GM18507 (cell line): Measurements from ENCODE around the gene EML1.

ENCODE experiments used
- DNase-seq: peaks from one replicate; pipeline ENCODE4 v3.0.0; 2011; ENCODE audit warnings: low read depth; ENCODE audit not compliant: insufficient read length; ENCODE audit errors: extremely low spot score
- FAIRE-seq: peaks from 2 replicates; lab custom pipeline; 2011; peaks lifted over from hg19 to GRCh38; lab: Jason Lieb, UNC

EML1 gene

DNA sequence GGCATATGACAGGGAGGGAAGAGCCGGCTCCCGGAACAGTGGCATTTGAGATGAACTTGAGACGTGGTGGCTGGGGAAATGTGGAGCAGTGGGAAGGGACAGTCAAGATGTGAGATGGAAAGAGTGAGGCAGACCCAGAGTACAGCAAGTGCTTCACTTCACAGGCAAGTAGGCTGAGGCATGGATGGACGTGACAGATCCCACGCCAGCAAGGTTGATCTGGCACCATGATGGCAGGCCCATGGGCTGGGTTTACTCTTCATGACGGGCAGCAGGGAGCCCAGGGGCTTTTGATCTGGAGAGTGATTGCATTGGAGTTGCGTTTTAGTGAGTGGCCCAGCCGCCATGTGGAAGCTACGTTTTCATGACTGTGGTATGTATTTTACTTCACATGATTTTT is 17.9 kb upstream of the EML1 start:
- DNase-seq: no peak
- FAIRE-seq: no peak

DNA sequence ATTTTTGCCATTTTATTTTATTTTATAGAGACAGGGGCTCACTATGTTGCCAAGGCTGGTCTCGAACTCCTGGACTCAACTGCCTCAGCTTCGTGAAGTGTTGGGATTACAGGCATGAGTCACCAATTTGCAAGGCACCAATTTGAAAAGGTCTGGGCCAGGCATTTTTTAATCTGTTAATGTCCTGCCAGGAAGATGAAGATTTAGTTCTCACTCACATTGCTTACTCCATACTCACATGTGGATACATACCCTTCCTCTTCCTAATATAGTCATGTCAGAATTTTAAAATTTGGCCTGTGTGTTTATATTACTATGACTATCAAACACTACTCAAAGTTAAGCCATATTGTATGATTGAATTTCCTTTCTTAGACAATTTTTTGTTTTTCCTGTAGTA is 15.3 kb upstream of the EML1 start:
- FAIRE-seq (no peak), DNase-seq (no peak)

DNA sequence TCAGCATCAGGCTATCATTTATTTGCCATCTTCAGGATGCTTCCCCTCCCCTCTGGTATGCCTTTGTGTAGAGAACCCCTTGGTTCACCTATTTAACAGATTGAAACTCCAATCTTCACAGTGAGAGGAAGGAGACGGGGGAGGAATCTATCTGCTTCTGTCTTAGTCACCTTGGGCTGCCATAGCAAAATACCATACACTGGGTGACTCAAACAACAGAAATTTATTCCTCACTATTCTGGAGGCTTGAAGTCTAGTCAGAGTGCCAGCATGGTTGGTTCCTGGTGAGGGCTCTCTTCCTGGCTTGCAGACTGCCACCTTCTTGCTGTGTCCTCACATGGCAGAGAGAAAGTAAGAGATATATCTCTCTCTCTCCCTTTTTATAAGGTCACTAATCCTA is 13.5 kb upstream of the EML1 start:
- FAIRE-seq (no peak), DNase-seq (no peak)

DNA sequence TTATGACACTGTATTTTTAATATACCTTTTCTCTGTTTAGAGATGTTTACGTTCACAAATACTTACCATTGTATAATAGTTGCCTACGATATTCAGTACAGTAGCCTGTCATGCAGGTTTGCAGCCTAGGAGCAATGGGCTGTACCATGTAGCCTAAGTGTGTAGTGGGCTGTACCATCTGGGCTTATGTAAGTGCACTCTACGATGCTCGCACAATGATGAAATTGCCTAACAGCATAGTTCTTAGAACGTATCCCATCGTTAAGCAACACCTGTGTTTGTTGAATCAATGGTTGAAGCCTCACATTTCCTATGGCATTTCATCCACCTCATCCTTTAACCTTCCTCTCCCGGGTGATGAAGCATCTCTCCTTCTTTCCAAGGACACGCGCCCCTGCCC is 12.5 kb upstream of the EML1 start:
- DNase-seq: no peak
- FAIRE-seq: no peak

DNA sequence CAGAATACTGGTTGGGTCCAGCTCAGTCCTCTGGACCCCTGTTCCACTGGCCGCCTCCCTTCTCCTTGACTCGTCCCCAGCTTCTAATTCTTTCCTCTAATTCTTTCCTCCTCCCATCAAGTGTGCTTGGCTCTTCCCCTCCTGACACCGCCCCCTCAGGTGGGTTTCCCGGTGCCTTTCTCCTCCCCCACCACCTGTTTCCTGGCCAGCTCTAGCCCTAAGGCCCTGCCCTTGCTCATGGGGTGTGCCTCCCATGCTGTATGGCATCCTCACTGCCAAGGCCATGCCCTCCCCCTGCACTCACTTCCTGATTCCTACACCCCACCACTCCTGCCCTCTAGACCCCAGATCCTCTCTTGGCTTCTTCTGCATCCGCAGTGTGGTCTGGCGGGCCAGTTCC is 12.1 kb upstream of the EML1 start:
- FAIRE-seq (no peak), DNase-seq (no peak)

DNA sequence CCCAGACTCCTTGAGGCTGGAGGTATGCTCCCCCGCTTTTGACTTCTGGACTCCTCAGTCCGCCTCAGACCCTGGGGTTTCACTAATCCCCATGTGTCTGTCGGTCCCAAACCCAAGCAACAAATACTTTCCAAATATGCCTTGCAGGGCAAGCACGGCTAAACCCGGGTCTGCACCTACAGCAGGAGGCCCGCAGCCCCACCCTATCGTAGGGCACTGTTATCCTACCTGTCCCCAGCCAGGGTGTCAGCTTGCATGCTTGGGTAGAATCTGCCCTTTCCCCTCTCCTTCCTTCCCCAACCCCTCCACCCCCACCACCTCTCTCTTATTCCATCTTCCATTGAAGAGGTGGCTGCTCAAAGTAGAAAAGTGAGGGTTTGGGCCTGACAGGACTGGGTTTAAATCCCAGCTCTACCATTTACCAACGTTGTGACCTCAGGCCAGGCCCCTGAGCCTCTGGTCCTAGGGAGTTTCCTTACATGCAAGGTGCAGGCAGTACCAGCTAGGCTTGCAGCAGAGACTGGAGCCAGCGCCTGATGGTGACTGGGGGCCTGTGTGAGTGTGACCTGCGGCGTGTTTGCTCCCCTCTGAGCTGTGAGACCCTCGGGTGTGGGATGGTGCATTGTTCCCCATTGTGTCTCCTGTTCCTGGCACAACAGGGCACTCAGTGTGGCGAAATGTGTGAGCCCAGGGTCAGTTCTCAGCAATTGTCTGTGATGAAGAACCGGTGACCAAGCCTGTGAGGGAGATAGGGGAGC is 11.2 kb upstream of the EML1 start:
- DNase-seq (no peak), FAIRE-seq (no peak)

DNA sequence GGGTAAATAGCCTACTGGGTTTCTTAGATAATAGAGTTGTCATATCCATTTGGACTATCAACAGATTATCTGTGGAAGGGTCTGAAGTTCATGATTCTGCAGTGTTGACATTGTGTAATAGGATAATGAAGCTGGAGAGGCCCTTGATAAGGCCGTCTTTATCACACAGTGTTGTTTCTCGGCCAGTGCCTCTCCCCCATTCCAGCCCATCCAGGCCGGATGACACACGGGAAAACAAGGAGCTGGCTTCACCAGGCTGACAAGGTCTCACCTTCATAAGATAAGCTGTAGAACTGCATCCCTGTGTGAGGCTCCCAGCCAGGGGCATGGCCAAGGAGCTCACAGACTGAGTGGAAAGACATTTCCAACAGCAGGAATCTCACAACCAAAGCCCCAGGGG is 8.7 kb upstream of the EML1 start:
- FAIRE-seq (no peak), DNase-seq (no peak)

DNA sequence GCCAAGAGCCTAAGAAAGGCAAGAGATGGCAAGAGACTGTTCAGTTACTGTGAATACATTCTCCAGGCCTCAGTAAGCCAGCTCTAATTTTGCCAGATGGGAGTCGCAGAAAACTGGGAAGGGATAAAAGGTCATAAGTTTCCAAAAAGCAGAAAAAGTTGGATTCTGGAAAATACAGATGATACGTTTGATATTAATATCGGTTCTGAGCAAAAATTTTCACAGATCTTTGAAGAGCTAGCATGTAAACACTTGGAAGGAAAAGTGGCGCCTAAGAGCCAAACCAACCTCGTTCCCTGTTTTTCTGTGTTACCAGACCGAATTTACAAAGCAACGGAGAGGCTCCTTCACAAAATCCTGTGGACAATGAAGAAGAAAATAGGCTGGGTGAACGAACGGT is 7.8 kb upstream of the EML1 start:
- FAIRE-seq (no peak), DNase-seq (no peak)

DNA sequence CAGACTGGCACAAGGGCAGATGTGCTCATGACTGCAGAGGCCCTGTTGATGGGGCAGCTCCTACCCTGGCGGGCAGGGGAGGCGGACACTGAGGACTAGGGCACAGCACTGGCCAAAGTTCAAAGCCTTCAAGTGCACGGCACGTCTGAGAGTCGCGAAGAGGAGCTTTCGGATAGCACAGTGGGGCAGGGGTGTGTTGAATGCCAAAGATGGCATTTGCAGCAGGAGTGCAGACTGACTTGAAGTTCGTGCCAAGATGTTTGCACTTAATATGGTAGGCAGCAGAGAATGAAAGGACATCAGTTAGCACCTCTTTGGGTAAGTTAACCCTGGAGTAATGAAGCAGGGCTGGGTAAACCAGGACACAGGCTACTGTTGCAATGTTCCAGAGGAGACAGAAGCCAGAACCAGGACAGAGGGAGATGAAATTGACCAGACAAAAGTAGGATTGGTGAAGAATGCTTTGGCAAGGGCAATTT is 6.7 kb upstream of the EML1 start:
- FAIRE-seq: no peak
- DNase-seq: no peak

DNA sequence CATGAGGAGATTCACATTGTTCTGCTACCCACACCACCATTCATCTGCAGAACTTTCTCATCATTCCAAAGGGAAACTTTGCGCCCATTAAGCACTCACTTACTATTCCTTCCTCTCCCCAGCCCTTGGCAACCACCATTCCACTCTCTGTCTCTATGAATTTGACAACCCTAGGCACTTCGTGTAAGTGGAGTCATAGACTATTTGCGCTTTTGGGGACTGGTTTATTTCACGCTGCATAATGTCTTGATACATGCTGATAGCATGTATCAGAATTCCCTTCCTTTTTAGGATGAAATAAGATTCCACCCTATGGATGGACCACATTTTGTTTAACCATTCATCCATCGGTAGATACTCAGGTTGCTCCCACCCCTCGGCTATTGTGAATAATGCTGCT is 4.5 kb upstream of the EML1 start:
- FAIRE-seq (no peak), DNase-seq (no peak)

DNA sequence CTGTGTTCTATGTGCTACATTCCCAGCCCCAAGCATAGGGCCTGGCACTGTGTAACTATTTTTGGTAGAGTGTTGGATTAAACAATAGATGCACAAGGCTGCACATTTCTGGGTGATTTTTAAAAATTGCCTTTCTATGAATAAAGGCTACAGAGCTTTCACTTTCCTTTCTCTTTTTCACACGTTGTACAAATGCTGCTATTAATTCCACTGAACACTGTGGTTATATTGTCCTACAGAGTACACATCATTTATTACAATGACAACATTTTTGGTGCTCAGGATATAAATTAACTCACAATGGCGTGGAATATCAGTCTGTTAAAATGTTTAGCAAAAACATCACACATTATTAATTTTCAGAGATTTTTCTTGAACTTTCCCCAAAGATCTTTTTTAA is 3.6 kb upstream of the EML1 start:
- FAIRE-seq: no peak
- no peak for DNase-seq

DNA sequence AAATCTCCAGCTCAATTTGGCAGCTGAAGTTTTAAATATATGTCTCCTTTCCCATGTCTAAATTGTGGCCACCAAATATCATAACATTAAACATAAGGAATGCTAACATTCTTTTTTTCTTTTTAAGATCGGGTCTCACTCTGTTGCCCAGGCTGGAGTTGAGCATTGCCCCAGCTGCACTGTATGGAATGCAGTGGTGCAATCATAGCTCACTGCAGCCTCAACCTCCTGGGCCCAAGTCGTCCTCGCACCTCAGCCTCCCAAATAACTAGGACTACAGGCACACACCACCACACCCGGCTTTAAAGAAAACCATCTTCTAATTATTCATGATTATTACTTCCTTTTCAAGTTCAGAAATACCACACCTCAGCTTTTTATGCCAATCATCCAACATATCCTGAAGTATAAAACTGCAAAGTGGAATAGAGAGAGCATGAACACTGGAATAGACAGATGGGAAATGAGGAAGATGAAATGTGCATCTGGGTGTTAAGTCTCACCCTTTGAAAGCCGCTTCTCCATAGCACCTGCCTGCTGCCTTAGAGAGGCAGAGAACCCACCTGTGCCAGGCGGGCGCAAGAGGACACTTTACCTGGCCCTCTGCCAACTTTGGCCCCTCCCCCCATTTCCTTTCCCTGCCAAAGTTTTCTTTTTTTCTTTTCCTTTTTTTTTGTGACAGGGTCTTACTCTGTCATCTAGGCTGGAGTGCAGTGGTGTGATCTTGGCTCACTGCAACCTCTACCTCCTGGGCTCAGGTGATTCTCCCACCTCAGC is 2.8 kb upstream of the EML1 start:
- DNase-seq (no peak), FAIRE-seq (no peak)

DNA sequence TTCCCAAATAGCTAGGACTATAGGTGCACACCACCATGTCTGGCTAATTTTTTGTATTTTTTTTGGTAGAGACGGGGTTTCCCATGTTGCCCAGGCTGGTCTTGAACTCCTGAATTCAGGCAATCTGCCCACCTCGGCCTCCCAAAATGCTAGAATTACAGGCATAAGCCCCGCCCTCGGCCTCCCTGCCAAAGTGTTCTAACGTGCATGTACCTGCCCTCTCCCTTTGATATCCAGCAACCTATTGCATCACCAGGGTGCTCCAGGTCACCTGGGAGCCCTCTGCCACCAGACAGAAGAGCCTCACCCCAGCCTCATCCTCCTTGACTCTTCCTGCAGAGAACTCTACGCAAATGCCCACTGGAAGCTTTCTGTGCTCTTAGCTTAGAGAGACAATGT is 2.2 kb upstream of the EML1 start:
- FAIRE-seq: no peak
- DNase-seq: no peak

DNA sequence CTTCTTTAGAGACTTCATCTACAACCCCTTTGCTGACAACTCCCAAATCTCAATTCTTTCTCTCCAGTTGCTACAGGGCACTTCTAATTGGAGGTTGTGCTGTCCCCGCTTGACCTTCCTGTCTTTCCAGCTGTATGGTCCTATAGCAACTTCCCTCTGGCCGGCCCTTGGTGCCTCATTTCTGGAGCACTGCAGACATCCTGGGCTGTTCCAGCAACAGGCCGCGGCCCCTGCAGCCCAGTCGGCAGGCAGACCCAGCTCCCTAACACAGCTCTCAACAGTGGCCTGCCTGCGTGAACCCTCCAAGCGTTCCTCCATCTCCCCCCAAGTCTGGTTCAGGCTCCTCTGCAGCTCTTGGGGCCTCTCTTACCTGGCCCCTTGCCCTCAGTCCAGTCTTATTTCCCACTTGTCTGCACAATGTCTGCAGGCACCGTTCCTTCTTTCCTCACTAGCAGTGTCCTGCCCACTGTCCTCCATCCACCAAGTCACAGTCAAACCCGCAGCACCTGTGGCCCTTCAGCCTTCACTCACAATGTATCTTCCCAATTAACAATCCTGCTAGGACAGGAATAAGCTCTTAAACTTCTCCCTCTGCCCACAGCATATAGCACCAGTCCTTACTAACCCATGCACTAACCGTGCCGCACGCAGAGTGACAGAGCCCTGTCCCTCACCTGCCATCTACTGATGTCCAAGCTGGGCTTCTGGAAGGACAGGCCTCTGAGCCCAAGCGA is 1.6 kb upstream of the EML1 start:
- DNase-seq (no peak), FAIRE-seq (no peak)

DNA sequence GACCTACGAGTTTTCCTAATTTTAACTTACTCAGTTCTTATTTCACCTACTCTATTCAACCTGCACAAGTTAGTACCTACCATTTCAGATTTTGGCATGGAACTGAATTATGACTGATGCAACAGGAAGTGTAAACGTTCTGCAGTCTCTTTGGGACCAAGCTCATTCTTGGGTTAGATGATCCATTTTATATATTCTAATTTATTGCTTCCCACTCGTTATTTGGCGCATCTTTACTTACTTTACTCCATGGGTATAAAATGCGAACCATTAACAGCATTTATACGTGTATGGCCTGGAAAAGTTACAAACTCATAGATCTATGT is 1.0 kb upstream of the EML1 start:
- FAIRE-seq: no peak

DNA sequence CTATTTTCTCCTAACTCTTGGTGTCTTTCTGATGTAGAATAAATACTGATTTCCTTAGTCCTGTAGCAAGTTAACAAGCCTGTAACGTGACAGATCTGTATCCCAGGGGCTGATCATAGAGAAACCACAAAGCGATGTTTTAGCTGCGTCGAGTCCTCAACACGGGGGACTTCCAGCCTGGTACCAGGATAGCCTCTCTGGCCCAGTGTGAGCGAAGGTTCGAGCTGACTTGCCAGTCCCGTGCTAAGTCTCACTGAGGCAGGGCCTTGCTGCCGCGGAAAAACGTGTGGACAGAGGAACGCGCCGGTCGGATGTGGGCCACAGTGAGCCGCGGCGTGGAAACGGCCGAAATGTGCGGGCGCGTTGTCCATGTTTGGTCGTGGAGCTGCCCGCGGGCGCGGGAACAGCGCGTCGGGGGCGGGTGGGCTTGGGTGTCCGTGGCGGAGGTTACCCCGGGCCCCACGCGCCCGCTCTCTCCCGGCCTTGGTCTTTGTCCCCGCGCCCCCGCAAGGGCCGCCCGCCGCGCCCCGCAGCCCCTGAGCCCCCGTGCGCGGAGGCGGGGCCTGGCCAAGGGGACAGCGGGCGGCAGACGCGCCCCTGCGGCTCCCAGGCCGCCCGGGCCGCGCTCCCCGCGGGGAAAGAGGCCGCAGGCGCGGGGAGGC is 531 bp upstream of the EML1 start:
- DNase-seq: no peak
- no peak for FAIRE-seq

More for the DNA sequence above, 1.0 kb upstream of the EML1 start:
- no peak for DNase-seq

DNA sequence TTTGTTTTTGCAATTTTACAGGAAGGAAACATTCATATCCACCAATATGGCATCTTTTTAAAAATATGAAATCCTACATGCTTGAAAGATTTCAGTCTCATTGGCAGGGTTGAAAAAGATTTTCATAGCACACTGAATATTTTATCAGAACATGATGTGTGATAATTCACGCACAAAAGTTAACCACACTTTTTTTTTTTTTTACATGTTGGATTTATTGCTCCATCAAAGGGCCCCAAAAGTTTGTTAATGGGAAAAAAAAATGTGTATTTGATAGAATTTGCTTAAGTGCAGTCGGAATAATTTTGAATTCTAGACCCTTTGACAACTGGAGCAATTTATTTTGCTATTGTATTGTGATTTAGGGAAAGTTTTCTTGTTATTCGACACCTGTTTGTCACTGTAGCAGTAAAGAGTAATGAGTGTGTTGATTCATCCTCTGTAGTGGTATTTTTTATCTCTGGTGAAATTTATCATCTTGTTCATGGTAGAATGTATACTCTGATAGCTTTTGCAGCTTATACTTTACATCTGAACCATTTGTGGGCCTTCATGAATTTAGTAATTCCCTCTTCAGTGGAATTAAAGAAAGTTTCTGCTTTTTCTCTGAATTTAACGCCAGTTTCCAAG is 1.1 kb downstream of the EML1 start:
- DNase-seq: no peak

DNA sequence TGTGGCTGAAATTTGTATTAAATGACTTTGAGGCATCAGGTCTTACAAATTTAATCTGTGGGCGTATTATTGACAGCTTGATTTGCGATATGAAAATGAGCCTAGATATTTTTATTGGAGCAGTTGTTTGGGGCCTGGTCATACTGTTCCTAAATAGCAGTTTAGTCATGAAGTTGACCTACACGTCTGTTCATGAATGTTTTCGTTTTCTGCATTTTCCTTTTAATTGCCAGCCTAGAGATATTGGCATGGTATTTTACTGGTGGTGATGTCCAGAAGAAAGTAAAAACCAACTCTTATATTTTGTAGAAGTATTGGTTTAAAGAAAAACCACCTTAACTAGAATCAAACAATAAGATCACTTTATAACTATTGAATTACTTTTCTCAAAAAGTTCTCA is 1.8 kb downstream of the EML1 start:
- FAIRE-seq (no peak), DNase-seq (no peak)

More for the DNA sequence above, 1.1 kb downstream of the EML1 start:
- no peak for FAIRE-seq

DNA sequence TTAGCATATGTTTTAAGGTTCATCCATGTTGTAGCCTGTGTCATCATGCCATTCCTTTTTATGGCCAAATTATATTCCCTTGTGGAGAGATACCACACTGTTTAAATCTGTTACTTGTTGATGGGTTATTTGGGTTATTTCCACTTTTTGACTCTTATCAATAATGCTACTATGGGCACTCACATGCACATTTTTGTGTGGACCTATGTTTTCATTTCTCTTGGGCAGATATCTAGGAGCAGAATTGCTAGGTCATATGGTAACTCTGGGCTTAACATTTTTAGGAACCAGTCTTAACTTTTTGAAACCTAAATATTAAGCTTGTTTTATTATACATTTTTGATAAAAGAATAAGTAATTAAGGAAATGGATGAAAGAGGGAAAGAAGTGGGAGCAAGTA is 4.0 kb downstream of the EML1 start:
- FAIRE-seq (no peak), DNase-seq (no peak)

DNA sequence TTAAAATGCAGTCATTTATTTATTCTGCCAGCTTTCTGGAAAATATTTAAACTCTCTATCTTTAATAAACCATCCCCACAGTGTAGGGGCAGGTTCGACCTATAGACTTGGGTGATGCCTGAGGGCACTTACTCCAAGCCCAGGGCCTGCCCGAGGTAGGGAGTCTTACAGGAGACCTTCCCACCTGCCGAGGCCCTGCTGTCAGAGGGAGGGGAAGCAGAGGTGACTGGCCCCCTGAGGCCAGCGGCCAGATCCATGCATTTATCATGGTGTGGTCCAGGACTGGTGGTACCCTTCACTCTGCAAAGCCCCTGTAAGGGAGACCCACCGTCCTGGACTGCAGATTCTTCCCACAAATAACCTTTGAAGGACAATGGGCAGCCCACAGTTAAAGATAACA is 7.6 kb downstream of the EML1 start:
- no peak for FAIRE-seq
- DNase-seq: no peak
